ENCODE measurements around the gene MAJIN. TPM values are rescaled to one million over a fixed set of nuclear protein-coding genes. Genes with fewer than 3 reads are reported as not detected.
"Not testable (repeated sequence)": the region's sequence is repeated elsewhere in the genome, so short reads cannot be mapped to it uniquely, and the experiment has no call there.

MAJIN gene
- total RNA-seq, 2 experiments from 2014 or later = not detected

- ChIA-PET CTCF (no interaction called here), POLR2A (no interaction called here)
Measured at GRCh38 chr11:64996710-64997380, 24.9 kb upstream of the MAJIN start, which contains the start of gene BATF2. Gene BATF2 (minus strand): TSS chr11:64996971. CDS start chr11:64996914, 57 bp downstream.

GRCh38 chr11:64996327-64996709 is 24.4 kb upstream of the MAJIN start:
- CTCF ChIA-PET = no interaction called here
- POLR2A ChIA-PET = no interaction called here

DNA sequence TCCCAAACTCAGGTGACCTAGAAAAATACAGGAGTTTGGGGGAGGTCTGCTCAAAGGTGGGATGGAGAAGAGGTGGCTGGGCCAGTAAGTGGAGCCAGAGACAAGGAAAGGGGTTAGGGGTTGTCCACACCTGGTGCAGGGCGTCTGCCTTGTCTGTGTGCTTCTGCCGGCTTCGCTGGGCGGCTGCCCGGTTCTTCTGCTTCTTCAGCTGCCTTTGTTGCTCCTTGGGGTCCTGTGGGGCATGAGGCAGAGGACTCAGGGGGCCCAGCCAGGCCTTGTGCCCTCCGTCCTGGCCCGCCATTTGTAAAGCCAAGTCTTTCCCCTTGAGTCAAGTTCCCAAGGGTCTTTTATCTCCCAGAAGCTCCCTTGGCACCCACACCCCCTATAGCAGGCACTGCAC is 22.4 kb upstream of the MAJIN start:
- ChIA-PET CTCF (no interaction called here), POLR2A (no interaction called here)

GRCh38 chr11:64990222-64990923 is 18.5 kb upstream of the MAJIN start:
- POLR2A ChIA-PET = no interaction called here

GRCh38 chr11:64989416-64989815 is 17.5 kb upstream of the MAJIN start:
- ChIA-PET POLR2A (no interaction called here), CTCF (interaction anchor here (1.1 kb wide), 1 partner anchor 96 kb away, joined by 3 read pairs; no protein-coding TSS in a partner anchor)

More at GRCh38 chr11:64990222-64990923, 18.5 kb upstream of the MAJIN start:
- CTCF ChIA-PET = no interaction called here

GRCh38 chr11:64987998-64988854 is 16.3 kb upstream of the MAJIN start:
- POLR2A ChIA-PET = no interaction called here
- CTCF ChIA-PET = interaction anchor here (1.1 kb wide), 1 partner anchor 94 kb away, joined by 3 read pairs; no protein-coding TSS in a partner anchor

- CTCF ChIA-PET, POLR2A ChIA-PET: not testable (repeated sequence)
Measured at GRCh38 chr11:64983339-64983738, 11.4 kb upstream of the MAJIN start.

DNA sequence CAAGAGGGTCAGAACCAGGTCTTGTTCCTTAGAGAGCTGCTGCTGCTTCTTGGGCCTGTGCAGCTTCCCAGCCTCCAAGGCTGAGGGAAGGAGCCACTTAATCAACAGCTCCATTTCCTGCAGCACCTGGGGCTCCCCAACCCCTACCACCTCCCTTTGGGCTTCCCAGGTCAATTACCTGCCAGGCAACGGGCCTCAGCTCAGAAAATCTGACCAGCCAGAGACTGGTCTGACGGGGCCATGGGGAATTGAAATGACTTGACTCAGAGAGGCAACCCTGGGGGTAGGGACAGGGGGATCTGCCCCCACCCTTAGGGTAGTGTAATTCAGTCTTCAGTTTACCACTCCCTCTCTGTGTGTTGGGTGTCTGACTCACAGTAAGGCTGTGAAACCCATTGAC is 4.7 kb upstream of the MAJIN start:
- ChIA-PET POLR2A (no interaction called here), CTCF (interaction anchor here (1.0 kb wide), 1 partner anchor 25 kb away, joined by 3 read pairs; no protein-coding TSS in a partner anchor)

DNA sequence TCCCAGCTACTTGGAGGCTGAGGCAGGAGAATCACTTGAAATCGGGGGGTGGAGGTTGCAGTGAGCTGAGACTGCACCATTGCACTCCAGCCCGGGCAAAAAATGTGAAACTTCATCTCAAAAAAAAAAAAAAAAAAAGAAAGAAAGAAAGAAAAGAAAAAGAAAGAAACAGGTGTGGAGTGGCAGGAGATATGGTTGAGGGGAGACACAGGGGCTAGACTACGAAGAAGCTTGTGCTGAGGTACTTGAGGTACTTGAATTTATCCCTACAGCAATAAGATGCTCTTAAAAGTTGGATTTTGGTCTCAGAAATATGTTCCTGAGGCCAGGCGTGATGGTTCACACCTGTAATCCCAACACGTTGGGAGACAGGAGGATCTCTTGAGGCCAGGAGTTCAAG is 2.2 kb upstream of the MAJIN start:
- ChIA-PET POLR2A (no interaction called here), CTCF (no interaction called here)

- POLR2A ChIA-PET = interaction anchor here (0.7 kb wide), 1 partner anchor 14 kb away, joined by 3 read pairs; no protein-coding TSS in a partner anchor
Measured at GRCh38 chr11:64970731-64971151, 1.2 kb downstream of the MAJIN start.

DNA sequence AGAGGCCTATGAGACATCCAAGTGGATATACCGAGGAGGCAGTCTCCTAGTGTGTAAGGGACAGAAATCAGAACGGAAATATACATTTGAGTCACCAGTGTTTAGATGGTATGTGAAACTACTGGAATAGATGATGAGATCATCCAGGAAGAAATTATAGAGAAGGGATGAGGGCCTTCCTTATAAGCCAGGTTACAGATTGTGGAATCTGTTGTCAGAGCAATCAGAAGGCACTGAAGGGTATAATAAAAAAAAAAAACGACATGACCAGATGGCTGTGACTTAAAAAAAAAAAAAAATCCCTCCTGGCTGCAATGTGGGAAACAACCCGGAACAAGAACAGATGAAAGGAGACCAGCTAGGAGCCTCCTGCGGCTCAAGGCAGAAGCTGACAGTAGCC is 2.7 kb downstream of the MAJIN start:
- ChIA-PET CTCF (no interaction called here), POLR2A (interaction anchor here (0.7 kb wide), 1 partner anchor 9 kb away, joined by 6 read pairs; no protein-coding TSS in a partner anchor)

More at GRCh38 chr11:64970731-64971151, 1.2 kb downstream of the MAJIN start:
- CTCF ChIA-PET = no interaction called here

- CTCF ChIA-PET = no interaction called here
- POLR2A ChIA-PET = no interaction called here
Measured at GRCh38 chr11:64967375-64967774, 4.5 kb downstream of the MAJIN start.

DNA sequence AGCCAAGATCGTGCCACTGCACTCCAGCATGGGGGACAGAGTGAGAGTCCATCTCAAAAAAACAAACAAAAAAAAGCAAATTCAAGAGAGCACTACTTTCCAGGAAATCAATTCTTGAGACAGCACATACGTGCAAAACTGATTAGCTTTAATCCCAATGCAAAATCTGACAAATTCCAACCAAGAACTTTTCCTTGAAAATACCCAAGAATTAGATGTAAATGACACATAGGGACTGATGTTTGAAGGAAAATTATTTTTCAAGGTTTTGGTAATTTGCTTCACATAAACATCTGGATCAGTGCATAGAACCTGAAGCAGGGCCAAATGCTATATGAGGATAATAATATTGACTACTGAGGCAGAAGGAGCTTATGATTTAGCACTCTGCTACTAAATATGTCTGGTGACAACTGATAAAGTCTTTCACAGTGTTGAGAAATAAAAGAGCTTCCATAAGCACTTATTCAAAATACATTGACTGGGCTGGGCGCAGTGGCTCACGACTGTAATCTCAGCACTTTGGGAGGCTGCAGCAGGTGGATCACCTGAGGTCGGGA is 8.8 kb downstream of the MAJIN start:
- CTCF ChIA-PET = interaction anchor here (1.2 kb wide), 1 partner anchor 51 kb away, joined by 4 read pairs; the partner anchor contains the start of gene ARL2
- POLR2A ChIA-PET = no interaction called here

DNA sequence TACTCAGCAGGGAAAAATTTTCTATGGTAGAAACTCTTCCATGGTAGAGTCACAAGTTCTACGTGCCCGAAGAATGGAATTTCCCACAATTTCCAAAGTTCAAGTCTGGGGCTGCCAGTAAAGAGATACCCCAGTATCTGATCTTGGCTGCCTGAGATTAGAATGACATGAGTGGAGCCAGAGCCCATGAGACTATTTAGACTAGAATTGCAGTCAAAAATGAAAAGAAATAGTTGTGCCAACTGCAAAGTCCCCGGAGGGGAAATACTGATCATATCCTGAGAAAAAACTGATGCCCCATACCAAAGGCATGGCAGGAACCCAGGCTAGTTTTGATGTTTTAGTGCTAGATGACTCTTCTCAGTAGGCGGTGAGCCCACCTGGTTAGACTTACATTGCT is 11.2 kb downstream of the MAJIN start:
- POLR2A ChIA-PET = interaction anchor here (0.5 kb wide), 1 partner anchor 9 kb away, joined by 6 read pairs; no protein-coding TSS in a partner anchor
- CTCF ChIA-PET = no interaction called here

DNA sequence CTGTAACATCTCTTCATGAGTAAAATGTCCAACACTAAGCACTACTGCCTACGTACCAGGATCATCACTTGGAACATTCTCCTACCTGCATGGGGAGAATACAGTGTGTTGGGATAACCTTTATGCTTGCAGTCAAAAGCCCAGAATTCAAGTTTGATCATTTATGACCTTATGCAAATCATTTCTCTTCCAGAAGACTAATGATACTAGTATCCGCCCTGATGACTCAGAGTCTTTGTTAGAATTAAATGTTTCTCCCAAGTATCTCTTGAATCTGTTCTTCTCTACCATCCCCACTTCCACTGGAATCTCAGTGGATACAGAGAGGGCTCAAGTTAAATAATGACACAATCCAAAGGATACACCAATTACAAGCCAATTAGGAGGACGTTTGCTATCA is 12.4 kb downstream of the MAJIN start:
- ChIA-PET POLR2A (no interaction called here), CTCF (no interaction called here)

GRCh38 chr11:64954201-64954600 is 17.7 kb downstream of the MAJIN start:
- POLR2A ChIA-PET = no interaction called here
- CTCF ChIA-PET = interaction anchor here (0.8 kb wide), 1 partner anchor 60 kb away, joined by 4 read pairs; the partner anchor contains the start of gene ARL2

DNA sequence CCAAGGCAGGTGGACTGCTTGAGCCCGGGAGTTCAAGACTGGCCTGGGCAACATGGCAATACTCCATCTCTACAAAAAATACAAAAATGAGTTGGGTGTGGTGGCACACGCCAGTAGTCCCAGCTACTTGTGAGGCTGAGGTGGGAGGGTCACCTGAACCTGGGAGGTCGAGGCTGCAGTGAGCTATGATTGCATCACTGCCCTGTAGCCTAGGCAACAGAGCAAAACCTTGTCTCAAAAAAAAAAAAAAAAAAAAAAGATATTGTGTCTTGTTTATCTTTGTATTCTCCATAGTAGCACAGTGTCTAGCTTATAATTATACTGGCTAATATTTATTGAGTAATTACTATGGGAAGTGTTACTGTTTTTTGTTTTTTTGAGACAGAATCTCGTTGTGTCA is 20.4 kb downstream of the MAJIN start:
- ChIA-PET POLR2A (no interaction called here), CTCF (interaction anchor here (0.6 kb wide), 2 partner anchors 59 to 273 kb away, joined by 3 to 5 read pairs; no protein-coding TSS in a partner anchor)

DNA sequence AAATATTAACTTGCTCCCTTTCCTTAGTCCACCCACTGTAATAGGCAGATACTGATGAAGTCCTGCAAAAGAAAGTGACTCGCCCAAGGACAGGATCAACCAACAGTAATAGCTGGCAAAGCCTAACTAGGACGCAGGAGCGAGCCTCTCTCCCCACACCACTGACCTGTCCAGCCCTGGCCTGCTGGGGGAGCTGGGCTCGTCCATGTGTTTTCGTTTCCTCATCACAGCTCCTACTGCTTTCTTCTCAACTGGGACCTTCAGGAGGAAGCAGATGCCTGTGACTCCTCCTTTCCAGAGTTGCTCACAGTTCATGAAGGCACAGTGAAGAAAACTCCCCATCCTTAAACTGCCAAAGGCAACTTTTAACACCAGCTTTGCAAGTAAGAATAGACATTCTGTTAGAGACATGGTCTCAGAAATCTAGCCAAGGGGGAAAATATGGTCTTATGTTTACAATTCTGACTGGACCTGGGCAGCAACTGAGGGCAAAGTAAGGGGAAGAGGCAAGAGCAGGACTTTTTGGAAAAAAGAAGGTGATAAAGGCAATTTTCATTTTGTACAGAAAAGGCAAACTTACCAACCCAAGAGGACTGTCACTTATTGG is 24.6 kb downstream of the MAJIN start:
- ChIA-PET CTCF (interaction anchor here (0.6 kb wide), 1 partner anchor 14 kb away, joined by 3 read pairs; no protein-coding TSS in a partner anchor), POLR2A (no interaction called here)

DNA sequence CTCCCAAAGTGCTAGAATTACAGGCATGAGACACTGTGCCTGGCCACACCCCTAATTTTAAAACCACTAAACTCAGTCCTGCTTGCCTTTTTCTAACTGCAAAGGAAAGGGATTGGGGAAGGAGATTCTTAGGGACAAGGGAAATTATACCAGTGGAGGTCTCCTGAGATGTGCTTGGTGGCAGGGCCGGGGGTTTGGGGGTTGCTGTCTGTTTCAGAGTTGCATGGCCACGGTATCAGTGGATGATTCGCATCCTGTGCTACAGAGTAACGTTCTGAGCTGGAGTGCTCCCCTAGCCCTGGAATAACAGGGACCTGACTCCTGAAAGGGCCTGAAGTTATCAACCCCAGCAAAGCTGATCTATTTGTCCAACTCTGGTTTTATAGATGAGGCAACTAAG is 35.4 kb downstream of the MAJIN start:
- CTCF ChIA-PET = interaction anchor here (1.1 kb wide), 1 partner anchor 12 kb away, joined by 3 read pairs; the partner anchor contains the start of gene PPP2R5B
- POLR2A ChIA-PET = no interaction called here

All from activated CD8-positive, alpha-beta memory T cell treated with anti-CD3 and anti-CD28 coated beads for 36 hours (primary cell).